Smooth muscle cell (in vitro differentiated cells): ENCODE results near the gene NR6A1. TPM values are rescaled to one million over a fixed set of nuclear protein-coding genes. Genes with fewer than 3 reads are reported as not detected.
"Not testable (repeated sequence)": the region's sequence is repeated elsewhere in the genome, so short reads cannot be mapped to it uniquely, and the experiment has no call there.

Source experiments
- DNase-seq: peaks from one replicate; lab custom pipeline; 2025; ENCODE audit not compliant: unreplicated experiment; lab: John Stamatoyannopoulos, UW
- H2AFZ ChIP-seq: fragments of 200-600 bp; sonication (generic); 2 replicates; pipeline ENCODE4 v1.6.0; 2016; ENCODE audit warnings: antibody characterized with exemption, low read depth, mild to moderate bottlenecking
- H3F3A ChIP-seq: fragments of 200-600 bp; sonication (generic); 2 replicates; pipeline ENCODE4 v1.6.0; 2017; ENCODE audit warnings: antibody characterized with exemption, low read depth
- H3K27ac ChIP-seq: fragments of 200-600 bp; sonication (generic); 2 replicates; pipeline ENCODE4 v1.5.1; 2016; ENCODE audit warnings: low read depth, mild to moderate bottlenecking
- H3K27me3 ChIP-seq: fragments of 200-600 bp; sonication (generic); 2 replicates; pipeline ENCODE4 v1.6.1; 2016; ENCODE audit warnings: low read depth, mild to moderate bottlenecking
- H3K36me3 ChIP-seq: fragments of 200-600 bp; sonication (generic); 2 replicates; pipeline ENCODE4 v1.5.1; 2016; ENCODE audit warnings: low read depth
- H3K4me1 ChIP-seq: fragments of 200-600 bp; sonication (generic); 2 replicates; pipeline ENCODE4 v1.5.1; 2016; ENCODE audit warnings: low read depth
- H3K4me2 ChIP-seq: fragments of 200-600 bp; sonication (generic); 2 replicates; pipeline ENCODE4 v1.6.0; 2016; ENCODE audit warnings: mild to moderate bottlenecking
- H3K4me3 ChIP-seq: fragments of 200-600 bp; sonication (generic); 2 replicates; pipeline ENCODE4 v1.5.1; 2016; ENCODE audit warnings: mild to moderate bottlenecking
- H3K79me2 ChIP-seq: fragments of 200-600 bp; sonication (generic); 2 replicates; pipeline ENCODE4 v1.6.0; 2016; ENCODE audit warnings: low read depth, mild to moderate bottlenecking
- H3K9ac ChIP-seq: fragments of 200-600 bp; sonication (generic); 2 replicates; pipeline ENCODE4 v1.6.0; 2016; ENCODE audit warnings: low read depth
- H3K9me3 ChIP-seq: fragments of 200-600 bp; sonication (generic); replicated peaks from 2 replicates; pipeline ENCODE4 v1.5.1; 2016; ENCODE audit warnings: low read depth
- H4K20me1 ChIP-seq: fragments of 200-600 bp; sonication (generic); 2 replicates; pipeline ENCODE4 v1.6.0; 2016; ENCODE audit warnings: low read depth
- whole genome bisulfite sequencing: methylation state at CpG from one replicate; pipeline ENCODE4 v1.1.7; 2016; ENCODE audit warnings: low lambda C conversion rate; 5-methylcytosine and 5-hydroxymethylcytosine counted together
- polyA plus RNA-seq: library from polyadenylated mRNA; unstranded; fragments of >200 nt; fragmentation: Nextera tagmentation; extraction: Ambion mirVana; gene quantifications from 2 replicates; pipeline ENCODE4 v1.2.1, GENCODE V29; 2016
- total RNA-seq: library from RNA; depleted of rRNA; stranded (reverse); fragments of >200 nt; gene quantifications from 2 replicates; pipeline ENCODE4 v1.2.3, GENCODE V29; 2014
- TF ChIP-seq, protein P1 (sequence below): fragments of 200-600 bp; sonication (generic); IDR thresholded peaks from 2 replicates; pipeline ENCODE4 v1.5.1; 2017; ENCODE audit warnings: borderline replicate concordance, mild to moderate bottlenecking, antibody characterized with exemption; ENCODE audit not compliant: insufficient read depth, poor library complexity, severe bottlenecking

Gene NR6A1
- total and polyA plus RNA-seq, 2 experiments from 2014 or later: 0.17 to 0.31 TPM

DNA sequence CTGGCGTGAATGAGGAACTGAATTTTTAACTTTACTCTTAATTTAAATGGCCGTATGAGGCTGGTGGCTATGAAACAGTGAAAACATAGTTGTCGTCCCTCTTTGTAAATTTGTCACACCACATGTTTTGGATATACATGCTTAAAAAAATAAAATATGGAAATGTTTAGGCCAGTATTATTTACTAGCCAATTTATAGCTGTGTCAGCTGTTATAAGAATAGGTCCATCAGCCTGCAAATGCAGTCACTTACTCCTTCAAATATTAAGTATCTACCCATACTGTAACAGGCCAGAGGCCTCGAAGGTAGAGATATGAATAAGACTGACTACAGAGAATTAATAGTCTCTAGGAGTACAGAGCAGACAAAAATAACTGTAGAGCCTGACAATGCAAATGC lies 30.0 kb downstream of the NR6A1 start:
- H3K36me3 ChIP-seq: no peaks in the 10 kb centered on the region

DNA sequence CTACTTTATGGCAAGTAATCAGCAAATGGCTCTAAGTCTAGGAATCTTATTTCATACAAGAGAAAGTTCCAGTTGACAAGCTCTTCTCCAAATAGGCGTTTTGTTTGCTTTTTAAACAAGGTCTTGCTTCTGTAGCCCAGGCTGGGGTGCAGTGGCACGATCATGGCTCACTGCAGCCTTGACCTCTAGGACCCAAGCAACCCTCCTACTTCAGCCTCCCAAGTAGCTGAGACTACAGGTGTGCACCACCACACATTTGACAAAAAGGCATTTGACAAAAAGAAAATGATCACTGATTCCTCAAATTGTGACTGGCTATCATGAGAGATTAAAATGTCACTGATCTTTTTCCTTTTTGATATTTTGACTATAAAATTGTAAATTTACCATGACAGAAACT lies 31.8 kb downstream of the NR6A1 start:
- Histone ChIP-seq H3K4me1 (no peaks in the 10 kb centered on the region), H3K4me3 (no peak overlapping the region), H4K20me1 (no peaks in the 10 kb centered on the region), H3K27ac (no peak overlapping the region), H3F3A (peaks cover 4% of the 10 kb centered on the region), H2AFZ (no peak overlapping the region), H3K79me2 (no peaks in the 10 kb centered on the region), H3K36me3 (no peaks in the 10 kb centered on the region), H3K27me3 (no peaks in the 10 kb centered on the region), H3K9ac (no peak overlapping the region), H3K9me3 (no peaks in the 10 kb centered on the region), H3K4me2 (no peak overlapping the region)
- TF ChIP-seq, protein P1, sequence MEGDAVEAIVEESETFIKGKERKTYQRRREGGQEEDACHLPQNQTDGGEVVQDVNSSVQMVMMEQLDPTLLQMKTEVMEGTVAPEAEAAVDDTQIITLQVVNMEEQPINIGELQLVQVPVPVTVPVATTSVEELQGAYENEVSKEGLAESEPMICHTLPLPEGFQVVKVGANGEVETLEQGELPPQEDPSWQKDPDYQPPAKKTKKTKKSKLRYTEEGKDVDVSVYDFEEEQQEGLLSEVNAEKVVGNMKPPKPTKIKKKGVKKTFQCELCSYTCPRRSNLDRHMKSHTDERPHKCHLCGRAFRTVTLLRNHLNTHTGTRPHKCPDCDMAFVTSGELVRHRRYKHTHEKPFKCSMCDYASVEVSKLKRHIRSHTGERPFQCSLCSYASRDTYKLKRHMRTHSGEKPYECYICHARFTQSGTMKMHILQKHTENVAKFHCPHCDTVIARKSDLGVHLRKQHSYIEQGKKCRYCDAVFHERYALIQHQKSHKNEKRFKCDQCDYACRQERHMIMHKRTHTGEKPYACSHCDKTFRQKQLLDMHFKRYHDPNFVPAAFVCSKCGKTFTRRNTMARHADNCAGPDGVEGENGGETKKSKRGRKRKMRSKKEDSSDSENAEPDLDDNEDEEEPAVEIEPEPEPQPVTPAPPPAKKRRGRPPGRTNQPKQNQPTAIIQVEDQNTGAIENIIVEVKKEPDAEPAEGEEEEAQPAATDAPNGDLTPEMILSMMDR: no peak
- WGBS: 95% methylated on average over 2 of the region's 2 CpGs
- DNase-seq: no peak

More for the DNA sequence above, 30.0 kb downstream of the NR6A1 start:
- H3K9ac ChIP-seq: no peak overlapping the region
- H3K27me3 ChIP-seq: no peaks in the 10 kb centered on the region
- H3K4me3 ChIP-seq: no peak overlapping the region
- H3F3A ChIP-seq: peaks cover 4% of the 10 kb centered on the region
- no peaks in the 10 kb centered on the region for H3K9me3 ChIP-seq
- TF ChIP-seq, protein P1: no peak
- DNase-seq: no peak
- no peaks in the 10 kb centered on the region for H4K20me1 ChIP-seq
- H2AFZ ChIP-seq: no peak overlapping the region
- H3K4me1 ChIP-seq: no peaks in the 10 kb centered on the region
- no peak overlapping the region for H3K27ac ChIP-seq
- no peak overlapping the region for H3K4me2 ChIP-seq
- H3K79me2 ChIP-seq: no peaks in the 10 kb centered on the region
- 95% methylated on average over 4 of the region's 4 CpGs for WGBS

DNA sequence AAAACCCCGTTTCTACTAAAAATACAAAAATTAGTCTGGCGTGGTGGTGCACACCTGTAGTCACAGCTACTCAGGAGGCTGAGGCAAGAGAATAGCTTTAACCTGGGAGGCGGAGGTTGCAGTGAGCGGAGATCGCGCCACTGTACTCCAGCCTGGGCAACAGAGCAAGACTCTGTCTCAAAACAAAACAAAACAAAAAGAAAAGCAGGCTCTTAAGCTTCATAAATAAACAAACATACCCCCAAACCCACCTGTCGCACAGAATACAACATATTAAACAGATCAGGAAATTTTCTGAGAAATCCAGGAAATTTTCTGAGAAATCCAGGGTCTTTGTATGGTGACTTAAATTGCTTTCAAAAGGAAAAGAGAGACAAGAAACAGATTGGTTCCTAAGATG lies 33.0 kb downstream of the NR6A1 start:
- not testable (repeated sequence) for H3K36me3 ChIP-seq, H3K9me3 ChIP-seq, H4K20me1 ChIP-seq, H3K27ac ChIP-seq, H3F3A ChIP-seq, H3K79me2 ChIP-seq, H3K27me3 ChIP-seq, H2AFZ ChIP-seq, H3K9ac ChIP-seq, H3K4me2 ChIP-seq, H3K4me1 ChIP-seq, DNase-seq, H3K4me3 ChIP-seq
- WGBS: over 99% methylated on average over 7 of the region's 7 CpGs

DNA sequence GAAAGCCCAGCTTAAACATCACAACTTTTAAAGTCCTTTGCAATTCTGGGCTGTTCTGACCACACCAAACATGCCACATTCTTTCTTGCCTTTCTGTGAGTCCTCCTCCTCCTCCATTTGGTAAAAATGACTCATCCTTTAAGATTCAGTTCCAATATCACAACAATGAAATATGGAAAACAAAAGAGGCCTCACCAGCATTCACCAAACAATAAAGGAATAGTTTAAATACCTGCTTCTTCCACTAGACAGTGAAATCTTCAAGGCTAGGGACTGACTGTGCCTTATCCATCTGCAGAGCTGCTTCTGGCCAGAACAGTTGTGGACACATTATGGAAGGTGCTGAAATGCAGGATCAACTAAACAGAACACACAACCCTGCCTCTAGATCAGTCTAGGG lies 36.0 kb downstream of the NR6A1 start:
- H2AFZ ChIP-seq: no peak overlapping the region

DNA sequence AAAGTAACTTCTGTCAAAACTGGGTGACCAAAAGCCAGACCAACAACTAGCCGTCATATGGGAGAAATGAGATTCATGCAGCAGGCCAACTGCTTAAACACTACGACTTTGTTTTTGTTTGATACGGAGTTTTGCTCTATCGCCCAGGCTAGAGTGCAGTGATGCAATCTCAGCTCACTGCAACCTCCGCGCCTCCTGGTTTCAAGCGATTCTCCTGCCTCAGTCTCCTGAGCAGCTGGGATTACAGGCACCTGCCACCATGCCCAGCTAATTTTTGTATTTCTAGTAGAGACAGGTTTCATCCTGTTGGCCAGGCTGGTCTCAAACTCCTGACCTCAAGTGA lies 36.4 kb downstream of the NR6A1 start:
- not testable (repeated sequence) for H3K9me3 ChIP-seq, DNase-seq, H3K4me3 ChIP-seq, H3F3A ChIP-seq, H2AFZ ChIP-seq, H3K27me3 ChIP-seq, H3K9ac ChIP-seq, H3K4me1 ChIP-seq, H3K79me2 ChIP-seq, H4K20me1 ChIP-seq, H3K36me3 ChIP-seq, H3K4me2 ChIP-seq
- 86% methylated on average over 7 of the region's 7 CpGs for WGBS
- H3K27ac ChIP-seq: peak overlapping the region; percentile 24

More for the DNA sequence above, 36.0 kb downstream of the NR6A1 start:
- no peaks in the 10 kb centered on the region for H3K9me3 ChIP-seq
- no peak for DNase-seq
- no peaks in the 10 kb centered on the region for H3K27me3 ChIP-seq
- H3K36me3 ChIP-seq: no peaks in the 10 kb centered on the region
- H3K4me2 ChIP-seq: no peak overlapping the region
- H3K27ac ChIP-seq: peak overlapping the region; percentile 24
- no peaks in the 10 kb centered on the region for H3F3A ChIP-seq
- no peaks in the 10 kb centered on the region for H3K4me1 ChIP-seq
- TF ChIP-seq, protein P1: no peak
- no peaks in the 10 kb centered on the region for H4K20me1 ChIP-seq
- H3K79me2 ChIP-seq: no peaks in the 10 kb centered on the region
- no peak overlapping the region for H3K9ac ChIP-seq
- H3K4me3 ChIP-seq: no peak overlapping the region
